ENCODE data around the gene CASZ1. TPM values are rescaled to one million over a fixed set of nuclear protein-coding genes. Genes with fewer than 3 reads are reported as not detected.

Gene CASZ1
- total and polyA plus RNA-seq, 10 of the 15 experiments (the other 5 are each of a cell fraction or from before 2014, with no cell fraction given): 0.52 to 9.8 (median 3.7) TPM

GRCh38 chr1:10825592-10825991 lies 29.1 kb upstream of the CASZ1 start (continued):
- TF ChIP-seq CREB1 (IDR thresholded peaks at IDR 0.05; ENCODE audit: low read depth): no peak
- no peak for TF ChIP-seq WRNIP1 (IDR thresholded peaks at IDR 0.05; ENCODE audit: borderline replicate concordance, low read depth, low read length)
- no peak for TF ChIP-seq EGR1 (IDR thresholded peaks at IDR 0.05; ENCODE audit: borderline replicate concordance in 1 of 2, low read depth in 2 of 2, low read length in 2 of 2)
- no peak for TF ChIP-seq KDM1A (IDR thresholded peaks at IDR 0.05; ENCODE audit: borderline replicate concordance)

- no peak overlapping the region for H3K9ac ChIP-seq (ENCODE audit: control insufficient read depth, insufficient read depth, low read length)
- ChIA-PET POLR2A (no interaction called here), SMC1A (ENCODE audit: uncharacterized antibody, unreplicated experiment) (interaction anchor here (0.8 kb wide), 1 partner anchor 27 kb away, joined by 3 read pairs; no protein-coding TSS in a partner anchor), RAD21 (ENCODE audit: unreplicated experiment) (no interaction called here), CTCF (no interaction called here)
- no peaks in the 10 kb centered on the region for H4K20me1 ChIP-seq (ENCODE audit: control insufficient read depth, insufficient read depth)
- no peaks in the 10 kb centered on the region for H3K79me2 ChIP-seq (ENCODE audit: control insufficient read depth, insufficient read depth, low read length)
- FAIRE-seq (no peak), DNase-seq (ENCODE audit: low read depth, low spot score) (no peak), ATAC-seq (no peak)
- WGBS (ENCODE audit: insufficient coverage, insufficient replicate concordance, low lambda C conversion rate, missing lambda C conversion rate): 38% methylated on average over 19 of the region's 19 CpGs
- no peak overlapping the region for H2AFZ ChIP-seq (ENCODE audit: control insufficient read depth, low read depth, low read length)
- no peak overlapping the region for H3K4me3 ChIP-seq
- in situ Hi-C loops (cut with MboI): no loop called here
- H3K36me3 ChIP-seq (ENCODE audit: control insufficient read depth in 2 of 2, insufficient read depth in 2 of 2, low read length in 1 of 2): no peaks in the 10 kb centered on the region
- no TSS peak for BruUV-seq (replicated peaks)
- H3K4me2 ChIP-seq (ENCODE audit: control insufficient read depth, insufficient read depth): no peak overlapping the region
- intact Hi-C loops (cut with micrococcal nuclease; ENCODE audit: unreplicated experiment): no loop called here
- no peak overlapping the region for H3K27ac ChIP-seq (ENCODE audit: control insufficient read depth, insufficient read depth)
- no peaks in the 10 kb centered on the region for H3K9me3 ChIP-seq (replicated peaks; ENCODE audit: control insufficient read depth, insufficient read depth, low read length)
- H3K27me3 ChIP-seq (replicated peaks in 1 of 2; ENCODE audit: control insufficient read depth in 2 of 2, insufficient read depth in 2 of 2, low read length in 1 of 2): no peaks in the 10 kb centered on the region; a peak in 1 of 4 replicates
- no peaks in the 10 kb centered on the region for H3K4me1 ChIP-seq (ENCODE audit: control insufficient read depth, insufficient read depth, low read length)
- TF ChIP-seq MEF2B (IDR thresholded peaks at IDR 0.05; ENCODE audit: partially characterized antibody, poor library complexity, severe bottlenecking): no peak
- TF ChIP-seq CBFB (IDR thresholded peaks at IDR 0.05; ENCODE audit: low read depth): no peak
- no peak for TF ChIP-seq YY1 (IDR thresholded peaks at IDR 0.05; ENCODE audit: low read depth, low read length)
- TF ChIP-seq HDAC2 (IDR thresholded peaks at IDR 0.05): no peak
- no peak for TF ChIP-seq TCF3 (IDR thresholded peaks at IDR 0.05; ENCODE audit: borderline replicate concordance, insufficient read depth, low read depth, low read length)
- no peak for TF ChIP-seq FOS (IDR thresholded peaks at IDR 0.05; ENCODE audit: borderline replicate concordance, extremely low read depth, insufficient read length)
- TF ChIP-seq NFIC (IDR thresholded peaks at IDR 0.05; ENCODE audit: low read depth, low read length): no peak
- no peak for TF ChIP-seq GATAD2B (conservative IDR thresholded peaks at IDR 0.05; ENCODE audit: low read depth)
- no peak for TF ChIP-seq GABPA (IDR thresholded peaks at IDR 0.05; ENCODE audit: low read depth)
- TF ChIP-seq NFXL1 (IDR thresholded peaks at IDR 0.05; ENCODE audit: borderline replicate concordance): no peak
- TF ChIP-seq RFX5 (IDR thresholded peaks at IDR 0.05; ENCODE audit: low read depth, low read length): no peak
- no peak for TF ChIP-seq BMI1 (IDR thresholded peaks at IDR 0.05; ENCODE audit: borderline replicate concordance)
- TF ChIP-seq SUPT20H (IDR thresholded peaks at IDR 0.05; ENCODE audit: borderline replicate concordance, control insufficient read depth, low read depth, low read length): no peak
These were observed 28.5 kb upstream of the CASZ1 start for GRCh38 chr1:10824821-10825540.
